Fibroblast of pulmonary artery (primary cell): Measurements from ENCODE around the gene FLT3.
"Not testable (repeated sequence)": the region's sequence is repeated elsewhere in the genome, so short reads cannot be mapped to it uniquely, and the experiment has no call there.

ENCODE experiments used
- DNase-seq: peaks from one replicate; pipeline ENCODE4 v3.0.0-alpha.2; 2010; ENCODE audit warnings: low read depth
- H3K4me3 ChIP-seq: replicated peaks from 2 replicates; pipeline ENCODE4 v1.5.1; 2011; ENCODE audit warnings: low read depth, mild to moderate bottlenecking, control low read depth, low read length, moderate library complexity
- TF ChIP-seq, protein P1 (sequence below): IDR thresholded peaks from 2 replicates; pipeline ENCODE4 v1.5.1; 2011; ENCODE audit warnings: mild to moderate bottlenecking, control low read depth, low read length, inconsistent platforms; ENCODE audit errors: missing control alignments

FLT3 gene

DNA sequence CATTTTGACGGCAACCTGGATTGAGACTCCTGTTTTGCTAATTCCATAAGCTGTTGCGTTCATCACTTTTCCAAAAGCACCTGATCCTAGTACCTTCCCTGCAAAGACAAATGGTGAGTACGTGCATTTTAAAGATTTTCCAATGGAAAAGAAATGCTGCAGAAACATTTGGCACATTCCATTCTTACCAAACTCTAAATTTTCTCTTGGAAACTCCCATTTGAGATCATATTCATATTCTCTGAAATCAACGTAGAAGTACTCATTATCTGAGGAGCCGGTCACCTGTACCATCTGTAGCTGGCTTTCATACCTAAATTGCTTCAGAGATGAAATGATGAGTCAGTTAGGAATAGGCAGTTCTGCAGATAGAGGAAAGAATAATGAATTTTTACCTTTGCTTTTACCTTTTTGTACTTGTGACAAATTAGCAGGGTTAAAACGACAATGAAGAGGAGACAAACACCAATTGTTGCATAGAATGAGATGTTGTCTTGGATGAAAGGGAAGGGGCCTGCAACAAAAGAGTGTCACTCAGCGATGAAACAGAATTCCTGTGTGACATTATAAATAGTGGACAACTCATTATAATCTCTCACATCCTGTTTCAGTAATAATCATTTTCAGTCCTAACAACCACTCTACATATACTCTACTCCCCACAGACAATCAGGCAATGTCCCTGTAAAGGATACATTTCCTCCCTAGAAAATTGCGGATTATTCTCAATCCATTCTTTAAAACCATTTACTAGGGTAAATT, 66.3 kb downstream of the FLT3 start:
- H3K4me3 ChIP-seq = no peak overlapping the region
- DNase-seq = no peak
- TF ChIP-seq, protein P1, sequence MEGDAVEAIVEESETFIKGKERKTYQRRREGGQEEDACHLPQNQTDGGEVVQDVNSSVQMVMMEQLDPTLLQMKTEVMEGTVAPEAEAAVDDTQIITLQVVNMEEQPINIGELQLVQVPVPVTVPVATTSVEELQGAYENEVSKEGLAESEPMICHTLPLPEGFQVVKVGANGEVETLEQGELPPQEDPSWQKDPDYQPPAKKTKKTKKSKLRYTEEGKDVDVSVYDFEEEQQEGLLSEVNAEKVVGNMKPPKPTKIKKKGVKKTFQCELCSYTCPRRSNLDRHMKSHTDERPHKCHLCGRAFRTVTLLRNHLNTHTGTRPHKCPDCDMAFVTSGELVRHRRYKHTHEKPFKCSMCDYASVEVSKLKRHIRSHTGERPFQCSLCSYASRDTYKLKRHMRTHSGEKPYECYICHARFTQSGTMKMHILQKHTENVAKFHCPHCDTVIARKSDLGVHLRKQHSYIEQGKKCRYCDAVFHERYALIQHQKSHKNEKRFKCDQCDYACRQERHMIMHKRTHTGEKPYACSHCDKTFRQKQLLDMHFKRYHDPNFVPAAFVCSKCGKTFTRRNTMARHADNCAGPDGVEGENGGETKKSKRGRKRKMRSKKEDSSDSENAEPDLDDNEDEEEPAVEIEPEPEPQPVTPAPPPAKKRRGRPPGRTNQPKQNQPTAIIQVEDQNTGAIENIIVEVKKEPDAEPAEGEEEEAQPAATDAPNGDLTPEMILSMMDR = no peak

DNA sequence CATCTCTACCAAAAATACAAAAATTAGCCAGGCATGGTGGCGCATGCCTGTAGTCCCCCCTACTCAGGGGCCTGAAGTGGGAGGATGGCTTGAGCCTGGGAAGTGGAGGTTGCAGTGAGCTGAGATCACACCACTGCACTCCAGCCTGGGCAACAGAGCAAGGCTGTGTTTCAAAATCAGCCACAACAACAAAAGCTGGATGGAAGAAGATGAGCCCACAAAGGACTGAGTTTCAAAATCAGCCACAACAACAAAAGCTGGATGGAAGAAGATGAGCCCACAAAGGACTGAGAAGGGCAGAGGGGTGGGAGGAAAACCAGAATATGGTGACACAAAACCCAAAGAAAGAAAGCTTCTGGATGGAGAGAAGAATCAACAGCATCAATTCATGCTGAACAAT, 67.9 kb downstream of the FLT3 start:
- H3K4me3 ChIP-seq, DNase-seq: not testable (repeated sequence)

DNA sequence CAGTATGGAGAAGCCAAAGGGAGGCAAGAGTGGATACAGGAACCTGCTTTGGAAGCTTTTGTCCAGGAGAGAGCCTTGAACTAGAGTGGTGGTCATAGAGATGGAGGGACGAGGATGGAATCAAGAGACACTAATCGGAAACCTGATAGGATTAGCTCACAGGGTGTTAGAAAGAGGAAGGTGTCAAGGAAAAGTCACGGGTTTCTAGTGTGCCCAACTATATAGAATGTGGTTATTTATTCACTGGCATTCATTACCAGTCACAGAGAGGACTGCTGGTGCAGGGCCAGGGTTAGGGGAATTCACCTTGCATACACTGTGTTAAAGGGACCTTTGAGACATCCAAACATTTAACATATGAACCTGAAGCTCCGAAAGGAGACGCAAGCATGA, 68.5 kb downstream of the FLT3 start:
- no peak overlapping the region for H3K4me3 ChIP-seq
- TF ChIP-seq, protein P1 = no peak
- DNase-seq = no peak

DNA sequence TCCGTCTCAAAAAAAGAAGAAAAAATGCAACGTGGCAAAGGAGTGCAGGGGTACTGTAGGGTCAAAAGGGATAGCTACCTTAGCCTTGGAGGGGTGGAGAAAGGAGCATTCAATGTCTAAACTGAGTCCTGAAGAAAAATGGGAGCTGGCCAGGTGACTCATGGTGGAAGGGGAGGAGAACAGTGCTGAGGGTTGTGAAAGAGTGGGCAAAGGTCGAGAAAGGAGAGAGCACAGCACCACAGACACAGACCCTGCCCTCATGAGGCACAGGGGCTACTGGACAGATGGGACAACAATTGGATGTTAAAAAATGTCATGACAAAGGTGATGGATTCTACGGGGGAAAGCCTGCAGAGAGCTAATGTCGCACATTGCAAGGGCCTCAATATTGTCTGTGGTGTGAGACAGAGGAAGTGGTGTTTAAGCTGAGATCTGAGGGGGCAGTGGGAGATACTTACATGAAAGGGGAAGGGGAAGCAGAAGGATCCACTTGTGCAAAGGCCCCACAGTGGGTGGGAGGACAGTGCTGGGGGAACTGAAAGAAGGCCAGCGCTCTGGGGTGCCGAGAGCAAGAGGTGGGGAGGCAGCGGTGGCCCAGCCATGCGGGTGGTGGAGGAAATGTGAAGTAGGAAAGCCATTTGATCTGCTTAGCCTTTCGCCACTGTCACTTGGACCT, 69.0 kb downstream of the FLT3 start:
- TF ChIP-seq, protein P1 = no peak
- DNase-seq = no peak
- no peak overlapping the region for H3K4me3 ChIP-seq

DNA sequence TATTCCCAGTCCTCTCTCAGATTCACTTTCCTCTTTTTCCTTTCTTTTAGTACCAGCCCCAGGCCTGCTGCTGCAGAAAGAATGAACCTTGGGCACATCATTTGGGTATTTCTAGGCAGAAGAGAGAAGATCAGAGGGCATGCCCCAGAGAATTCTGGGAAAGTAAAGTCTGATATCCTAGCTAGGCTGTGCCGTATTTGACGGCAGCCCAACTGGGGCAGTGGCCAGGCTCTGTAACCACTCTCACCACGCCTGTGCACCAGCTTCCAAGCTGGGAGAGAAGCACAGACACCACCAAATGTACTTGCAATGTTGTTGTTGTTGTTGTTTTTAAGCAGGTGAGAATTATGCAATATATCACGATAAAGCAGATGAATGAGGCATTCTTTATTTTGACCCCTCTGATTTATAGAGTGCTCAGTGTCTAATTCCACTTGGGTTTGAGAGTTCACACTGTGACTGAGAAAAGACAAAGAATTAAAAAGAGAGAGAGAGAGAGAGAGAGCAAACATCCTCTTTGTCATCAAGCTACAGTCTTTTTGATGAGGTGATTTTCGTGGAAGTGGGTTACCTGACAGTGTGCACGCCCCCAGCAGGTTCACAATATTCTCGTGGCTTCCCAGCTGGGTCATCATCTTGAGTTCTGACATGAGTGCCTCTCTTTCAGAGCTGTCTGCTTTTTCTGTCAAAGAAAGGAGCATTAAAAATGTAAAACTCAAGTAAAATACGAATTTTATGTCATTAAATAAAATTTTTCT, 72.6 kb downstream of the FLT3 start:
- no peak overlapping the region for H3K4me3 ChIP-seq
- no peak for DNase-seq
- TF ChIP-seq, protein P1 = no peak

DNA sequence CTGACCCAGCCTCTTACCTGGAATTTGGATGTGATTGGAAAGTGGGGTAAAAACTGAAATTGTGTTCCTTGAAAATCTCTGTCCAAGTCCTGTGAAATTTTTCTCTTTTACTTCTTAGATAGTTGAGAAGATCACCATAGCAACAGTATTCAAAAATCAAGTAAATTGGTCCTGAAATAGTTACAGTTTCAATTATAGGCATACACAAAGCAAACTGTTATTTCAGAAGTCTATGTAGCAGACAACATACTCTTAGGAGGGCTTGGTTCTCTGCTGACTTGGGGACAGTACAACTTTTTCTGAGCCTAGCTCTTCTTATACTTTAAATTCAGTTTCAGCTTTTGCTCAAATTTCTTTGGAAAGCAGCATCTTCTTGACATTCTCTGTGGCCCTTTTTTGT, 73.3 kb downstream of the FLT3 start:
- TF ChIP-seq, protein P1 = no peak
- DNase-seq = no peak
- no peak overlapping the region for H3K4me3 ChIP-seq

DNA sequence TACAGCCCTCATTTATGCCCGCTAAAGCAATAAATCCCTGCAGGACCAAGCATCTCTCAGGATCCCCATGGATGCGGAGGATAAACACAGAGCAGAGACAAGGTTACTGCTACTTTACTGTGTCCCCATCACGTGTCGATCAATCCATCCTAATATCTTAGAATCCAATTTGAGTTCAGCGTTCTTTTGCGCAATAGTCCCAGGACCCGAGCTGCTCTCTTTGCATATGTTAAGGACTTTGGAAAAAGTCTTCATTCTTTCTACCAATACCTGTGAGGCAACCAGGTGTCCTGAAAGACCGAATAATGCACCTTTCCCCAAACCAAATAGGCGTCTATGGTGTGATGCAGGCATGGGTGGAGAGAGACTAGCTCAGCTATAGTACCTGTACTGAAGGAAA, 73.9 kb downstream of the FLT3 start:
- no peak overlapping the region for H3K4me3 ChIP-seq

More for the DNA sequence above, 73.9 kb downstream of the FLT3 start:
- no peak for DNase-seq
- TF ChIP-seq, protein P1 = no peak
